ENCODE results near the gene RNLS.
A peak's percentile ranks its signal among the peaks of the same experiment; 100 is the strongest.

Gene RNLS

DNA sequence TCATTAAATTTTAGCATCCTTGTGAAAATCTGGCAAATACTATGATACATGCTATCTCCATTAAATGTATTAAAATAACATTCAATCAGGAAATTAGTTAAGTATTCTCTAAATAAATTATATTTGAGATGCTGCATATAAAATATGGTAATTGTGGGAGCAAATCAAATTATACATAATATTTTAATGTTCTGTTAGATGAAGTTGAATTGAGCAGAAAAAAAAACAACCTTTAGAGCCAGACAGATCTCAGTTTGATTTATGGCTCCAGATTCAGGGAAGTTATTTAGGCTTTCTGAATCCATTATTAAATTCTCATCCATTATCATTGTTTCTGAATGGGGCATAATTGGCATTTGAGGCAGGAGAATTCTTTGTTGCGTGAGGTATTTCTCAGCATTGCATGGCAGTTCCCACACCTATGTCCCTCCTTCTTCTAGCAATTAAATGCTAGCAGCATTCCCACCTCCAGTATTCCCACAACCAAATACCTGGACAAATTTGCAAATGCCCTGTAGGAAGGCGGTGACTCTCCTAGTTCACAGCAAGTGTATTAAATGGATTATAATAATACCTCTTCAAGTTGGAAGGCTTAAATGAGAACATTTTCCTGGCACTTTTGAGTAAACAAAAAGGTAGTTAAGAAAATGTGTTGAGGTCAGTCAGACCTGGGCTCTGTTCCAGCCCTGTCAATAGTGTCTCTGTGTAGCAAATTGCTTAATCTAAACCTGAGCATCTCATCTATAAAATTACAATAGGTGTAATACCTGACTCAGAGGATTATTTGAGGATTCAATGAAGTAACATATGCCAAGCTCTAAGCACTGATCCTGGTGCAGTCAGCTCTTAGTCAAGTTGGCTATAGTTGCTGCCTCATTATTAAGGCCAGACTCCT, 108.9 kb downstream of the RNLS start:
- Histone ChIP-seq H4K20me1 (ENCODE audit: insufficient read depth, low read length) (no peaks in the 10 kb centered on the region), H3K9me3 (ENCODE audit: insufficient read depth, low read length) (no peaks in the 10 kb centered on the region)

DNA sequence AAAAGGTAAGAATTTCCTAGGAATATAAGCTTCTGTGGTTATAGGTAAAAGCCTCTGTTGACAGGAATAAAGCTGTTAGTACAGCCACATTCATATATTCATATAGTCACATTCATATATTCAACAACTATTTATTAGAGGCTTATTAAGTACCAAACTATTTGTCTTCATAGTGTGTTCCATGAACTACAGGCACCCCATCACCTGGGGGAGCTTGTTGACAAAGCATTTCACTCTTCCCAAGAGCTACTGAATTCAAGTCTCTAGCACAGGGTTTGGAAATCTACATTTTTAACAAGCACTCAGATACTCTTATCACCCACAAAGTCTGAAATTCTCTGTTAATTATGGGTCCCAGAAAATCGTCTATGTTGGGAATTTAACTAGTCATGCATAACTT, 110.6 kb downstream of the RNLS start:
- Histone ChIP-seq H3K4me1 (ENCODE audit: low read length) (no peaks in the 10 kb centered on the region), H3K4me2 (ENCODE audit: low read length) (no peak overlapping the region), H3K9ac (ENCODE audit: low read length) (no peak overlapping the region), H3K36me3 (replicated peaks; ENCODE audit: low read depth, low read length) (no peaks in the 10 kb centered on the region), H4K20me1 (ENCODE audit: insufficient read depth, low read length) (no peaks in the 10 kb centered on the region), H3K4me3 (ENCODE audit: low read length) (no peak overlapping the region), H3K27me3 (ENCODE audit: low read depth, low read length) (no peaks in the 10 kb centered on the region), H3K79me2 (ENCODE audit: low read length) (no peaks in the 10 kb centered on the region), H2AFZ (ENCODE audit: low read depth, low read length) (no peak overlapping the region), H3K27ac (ENCODE audit: low read length) (no peak overlapping the region), H3K9me3 (ENCODE audit: insufficient read depth, low read length) (no peaks in the 10 kb centered on the region)
- no peak for TF ChIP-seq EZH2phosphoT487 (IDR thresholded peaks at IDR 0.05; ENCODE audit: low read depth)
- TF ChIP-seq, protein P1, sequence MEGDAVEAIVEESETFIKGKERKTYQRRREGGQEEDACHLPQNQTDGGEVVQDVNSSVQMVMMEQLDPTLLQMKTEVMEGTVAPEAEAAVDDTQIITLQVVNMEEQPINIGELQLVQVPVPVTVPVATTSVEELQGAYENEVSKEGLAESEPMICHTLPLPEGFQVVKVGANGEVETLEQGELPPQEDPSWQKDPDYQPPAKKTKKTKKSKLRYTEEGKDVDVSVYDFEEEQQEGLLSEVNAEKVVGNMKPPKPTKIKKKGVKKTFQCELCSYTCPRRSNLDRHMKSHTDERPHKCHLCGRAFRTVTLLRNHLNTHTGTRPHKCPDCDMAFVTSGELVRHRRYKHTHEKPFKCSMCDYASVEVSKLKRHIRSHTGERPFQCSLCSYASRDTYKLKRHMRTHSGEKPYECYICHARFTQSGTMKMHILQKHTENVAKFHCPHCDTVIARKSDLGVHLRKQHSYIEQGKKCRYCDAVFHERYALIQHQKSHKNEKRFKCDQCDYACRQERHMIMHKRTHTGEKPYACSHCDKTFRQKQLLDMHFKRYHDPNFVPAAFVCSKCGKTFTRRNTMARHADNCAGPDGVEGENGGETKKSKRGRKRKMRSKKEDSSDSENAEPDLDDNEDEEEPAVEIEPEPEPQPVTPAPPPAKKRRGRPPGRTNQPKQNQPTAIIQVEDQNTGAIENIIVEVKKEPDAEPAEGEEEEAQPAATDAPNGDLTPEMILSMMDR (IDR thresholded peaks at IDR 0.05; ENCODE audit: low read depth, low read length), result peak; percentile 45

More for the DNA sequence above, 108.9 kb downstream of the RNLS start:
- TF ChIP-seq, protein P1 (IDR thresholded peaks at IDR 0.05; ENCODE audit: low read depth, low read length), result no peak
- no peak for TF ChIP-seq EZH2phosphoT487 (IDR thresholded peaks at IDR 0.05; ENCODE audit: low read depth)
- Histone ChIP-seq H3K4me3 (ENCODE audit: low read length) (no peak overlapping the region), H3K79me2 (ENCODE audit: low read length) (no peaks in the 10 kb centered on the region), H3K4me1 (ENCODE audit: low read length) (no peaks in the 10 kb centered on the region), H3K36me3 (replicated peaks; ENCODE audit: low read depth, low read length) (no peaks in the 10 kb centered on the region), H3K9ac (ENCODE audit: low read length) (no peak overlapping the region), H3K27me3 (ENCODE audit: low read depth, low read length) (no peaks in the 10 kb centered on the region), H2AFZ (ENCODE audit: low read depth, low read length) (no peak overlapping the region), H3K4me2 (ENCODE audit: low read length) (no peak overlapping the region), H3K27ac (ENCODE audit: low read length) (no peak overlapping the region)

DNA sequence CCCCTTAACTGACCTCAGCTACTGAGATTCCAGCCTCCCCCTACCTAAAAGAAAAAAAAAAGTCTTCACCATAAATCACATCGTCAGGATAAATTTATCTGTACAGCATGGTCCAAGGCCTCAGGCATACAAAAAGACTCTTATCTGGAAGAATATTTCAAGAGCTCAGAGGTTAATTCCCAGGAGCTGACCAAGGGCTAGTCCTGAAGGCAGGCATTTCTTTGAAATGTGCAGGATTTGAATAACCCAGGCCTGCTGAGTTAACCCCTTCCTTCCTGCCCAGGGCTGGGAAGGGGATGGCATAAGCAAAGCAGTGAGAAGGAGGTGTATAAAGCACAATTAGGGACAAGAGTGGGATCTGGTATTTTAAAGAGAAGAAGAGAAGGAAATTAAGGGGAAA, 111.2 kb downstream of the RNLS start:
- no peaks in the 10 kb centered on the region for H4K20me1 ChIP-seq (ENCODE audit: insufficient read depth, low read length)
- no peaks in the 10 kb centered on the region for H3K27me3 ChIP-seq (ENCODE audit: low read depth, low read length)
- no peak overlapping the region for H3K27ac ChIP-seq (ENCODE audit: low read length)
- no peak overlapping the region for H3K4me3 ChIP-seq (ENCODE audit: low read length)
- no peaks in the 10 kb centered on the region for H3K4me1 ChIP-seq (ENCODE audit: low read length)
- no peak overlapping the region for H3K4me2 ChIP-seq (ENCODE audit: low read length)
- no peaks in the 10 kb centered on the region for H3K9me3 ChIP-seq (ENCODE audit: insufficient read depth, low read length)
- H3K79me2 ChIP-seq (ENCODE audit: low read length), result no peaks in the 10 kb centered on the region
- TF ChIP-seq, protein P1 (IDR thresholded peaks at IDR 0.05; ENCODE audit: low read depth, low read length), result no peak
- TF ChIP-seq EZH2phosphoT487 (IDR thresholded peaks at IDR 0.05; ENCODE audit: low read depth), result no peak
- H3K9ac ChIP-seq (ENCODE audit: low read length), result no peak overlapping the region
- no peak overlapping the region for H2AFZ ChIP-seq (ENCODE audit: low read depth, low read length)
- no peaks in the 10 kb centered on the region for H3K36me3 ChIP-seq (replicated peaks; ENCODE audit: low read depth, low read length)

DNA sequence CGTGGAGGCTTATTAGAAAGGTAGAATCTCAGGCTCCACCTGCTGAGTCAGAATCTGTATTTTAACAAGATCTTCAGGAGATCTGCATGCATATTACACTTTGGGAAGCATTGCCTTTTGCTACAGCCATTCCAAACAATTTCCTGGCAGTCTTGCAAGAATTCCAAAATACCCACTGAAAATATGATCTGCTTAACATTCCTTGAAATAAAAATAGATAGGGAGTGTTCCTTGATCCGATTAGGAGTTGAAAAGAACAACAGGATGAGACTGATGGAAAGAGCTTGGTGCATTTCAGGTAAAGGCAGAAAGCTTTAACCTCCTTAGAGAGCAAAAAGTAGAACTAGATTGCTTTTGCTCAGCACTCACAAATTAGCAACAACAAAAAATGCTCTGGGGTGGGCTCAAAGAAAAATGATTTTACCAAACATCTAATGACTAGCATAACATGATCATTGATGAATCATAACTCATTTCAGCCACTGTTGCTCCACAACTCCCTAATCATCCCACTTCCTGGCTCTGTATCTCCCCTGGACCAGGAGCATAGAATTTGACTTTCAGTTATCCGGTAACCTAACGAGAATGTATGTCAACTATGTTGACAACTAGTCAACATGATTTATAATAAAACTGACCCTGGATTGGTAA, 115.2 kb downstream of the RNLS start:
- TF ChIP-seq, protein P1 (IDR thresholded peaks at IDR 0.05; ENCODE audit: low read depth, low read length), result no peak
- TF ChIP-seq EZH2phosphoT487 (IDR thresholded peaks at IDR 0.05; ENCODE audit: low read depth), result no peak
- no peaks in the 10 kb centered on the region for H3K27me3 ChIP-seq (ENCODE audit: low read depth, low read length)
- no peaks in the 10 kb centered on the region for H3K36me3 ChIP-seq (replicated peaks; ENCODE audit: low read depth, low read length)
- no peaks in the 10 kb centered on the region for H3K79me2 ChIP-seq (ENCODE audit: low read length)
- no peaks in the 10 kb centered on the region for H3K4me1 ChIP-seq (ENCODE audit: low read length)
- H4K20me1 ChIP-seq (ENCODE audit: insufficient read depth, low read length), result no peaks in the 10 kb centered on the region
- H3K27ac ChIP-seq (ENCODE audit: low read length), result no peak overlapping the region
- no peak overlapping the region for H3K4me3 ChIP-seq (ENCODE audit: low read length)
- H3K4me2 ChIP-seq (ENCODE audit: low read length), result no peak overlapping the region
- no peaks in the 10 kb centered on the region for H3K9me3 ChIP-seq (ENCODE audit: insufficient read depth, low read length)
- no peak overlapping the region for H2AFZ ChIP-seq (ENCODE audit: low read depth, low read length)
- H3K9ac ChIP-seq (ENCODE audit: low read length), result no peak overlapping the region
